ENCODE results near the gene PXN.
"Not testable (repeated sequence)": the region's sequence is repeated elsewhere in the genome, so short reads cannot be mapped to it uniquely, and the experiment has no call there.

Gene PXN

DNA sequence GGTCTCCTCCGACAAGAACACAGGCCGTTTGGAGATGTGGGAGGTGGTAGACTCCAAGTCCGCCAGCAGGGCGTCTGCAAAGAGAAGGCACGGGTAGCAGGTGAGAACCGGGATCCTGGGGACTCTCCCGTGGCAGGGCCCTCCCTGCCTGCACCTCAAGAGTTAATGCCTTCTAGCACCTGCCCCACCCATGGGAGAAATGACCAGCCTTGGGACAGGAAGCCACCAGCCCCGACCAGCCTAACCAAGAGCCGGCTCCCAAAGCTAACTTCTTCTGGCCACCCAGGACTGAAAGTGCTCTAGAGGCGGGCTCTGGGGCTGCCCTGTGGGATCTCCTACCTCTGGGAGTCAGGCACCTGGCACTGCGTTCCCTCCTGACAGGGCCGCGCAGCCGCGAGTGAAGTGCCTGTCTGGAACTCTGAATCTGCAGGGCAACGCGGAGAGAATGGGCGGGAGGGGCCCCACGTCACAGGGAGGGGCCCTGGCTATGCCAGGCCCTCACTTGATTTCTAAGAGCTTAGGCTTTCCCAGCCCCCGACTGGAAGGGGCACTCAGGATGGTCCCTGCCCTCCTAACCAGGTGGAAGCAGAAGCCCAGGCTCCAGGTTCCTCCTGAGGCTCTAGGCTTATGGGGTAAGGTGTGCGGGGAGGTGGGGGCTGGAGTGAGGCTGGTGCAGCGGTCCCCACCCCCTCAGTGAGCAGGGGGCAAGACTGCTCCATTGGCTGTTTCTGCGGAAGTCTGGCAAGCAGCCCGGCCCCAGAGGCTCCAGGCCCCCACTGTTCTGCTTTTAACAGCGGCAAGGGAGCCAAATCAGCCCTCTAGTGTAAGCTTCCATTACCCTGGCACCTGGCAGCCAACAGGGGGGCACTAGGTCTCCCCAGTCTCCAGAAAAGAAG is 41.0 kb downstream of the PXN start:
- peak; percentile 66 for DNase-seq

GRCh38 chr12:120223458-120224303 is 41.8 kb downstream of the PXN start:
- DNase-seq, result no peak

- no peak for DNase-seq
Observed at GRCh38 chr12:120222288-120222832, 43.2 kb downstream of the PXN start.

- no peak for DNase-seq
Observed at GRCh38 chr12:120221576-120221900, 44.0 kb downstream of the PXN start.

- no peak for DNase-seq
Observed at GRCh38 chr12:120220838-120221575, 44.5 kb downstream of the PXN start.

DNA sequence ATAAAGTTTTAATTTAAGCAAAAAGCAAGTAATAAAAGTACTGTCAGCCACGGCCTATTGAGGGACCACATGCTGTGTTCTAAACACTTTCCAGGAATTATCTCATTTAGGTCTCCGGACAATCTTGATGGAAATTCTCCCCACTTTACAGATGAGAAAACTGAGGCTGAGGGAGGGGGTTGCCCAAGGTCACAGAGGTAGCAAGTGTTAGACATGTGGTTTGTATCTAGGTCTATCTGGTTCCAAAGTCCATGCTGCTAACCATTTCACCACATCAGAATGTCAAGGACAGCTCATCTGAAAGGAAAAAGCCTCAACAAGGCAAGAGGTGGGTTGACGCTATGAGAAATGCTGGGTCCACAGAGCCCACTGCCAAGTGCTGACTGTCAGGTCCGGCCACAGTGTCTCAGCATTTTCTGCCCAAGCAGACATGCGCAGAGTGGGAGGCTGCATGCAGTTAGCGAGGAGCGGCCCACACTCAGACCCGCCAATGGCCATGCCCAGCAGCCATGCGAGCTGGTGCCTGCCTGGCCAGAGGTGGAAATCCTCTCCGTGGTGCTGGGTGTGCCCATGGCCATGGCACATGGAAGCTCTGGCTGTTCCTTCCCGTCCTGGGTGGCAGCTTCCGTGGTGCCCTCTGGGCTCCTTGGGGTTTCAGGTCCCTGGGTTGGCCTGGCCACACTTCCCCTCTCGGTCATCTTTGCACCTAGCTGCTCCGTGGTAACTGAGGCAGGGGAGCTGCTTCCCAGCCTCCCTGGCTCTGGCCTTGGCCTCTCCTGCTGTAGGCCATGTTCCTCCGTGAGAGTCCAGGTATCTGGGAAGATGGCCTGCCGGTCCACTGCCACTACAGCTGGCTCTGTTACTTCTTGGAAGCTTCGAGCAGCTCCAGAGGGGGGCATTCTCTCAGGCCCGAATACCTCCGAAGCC is 46.6 kb downstream of the PXN start:
- DNase-seq, result no peak

DNA sequence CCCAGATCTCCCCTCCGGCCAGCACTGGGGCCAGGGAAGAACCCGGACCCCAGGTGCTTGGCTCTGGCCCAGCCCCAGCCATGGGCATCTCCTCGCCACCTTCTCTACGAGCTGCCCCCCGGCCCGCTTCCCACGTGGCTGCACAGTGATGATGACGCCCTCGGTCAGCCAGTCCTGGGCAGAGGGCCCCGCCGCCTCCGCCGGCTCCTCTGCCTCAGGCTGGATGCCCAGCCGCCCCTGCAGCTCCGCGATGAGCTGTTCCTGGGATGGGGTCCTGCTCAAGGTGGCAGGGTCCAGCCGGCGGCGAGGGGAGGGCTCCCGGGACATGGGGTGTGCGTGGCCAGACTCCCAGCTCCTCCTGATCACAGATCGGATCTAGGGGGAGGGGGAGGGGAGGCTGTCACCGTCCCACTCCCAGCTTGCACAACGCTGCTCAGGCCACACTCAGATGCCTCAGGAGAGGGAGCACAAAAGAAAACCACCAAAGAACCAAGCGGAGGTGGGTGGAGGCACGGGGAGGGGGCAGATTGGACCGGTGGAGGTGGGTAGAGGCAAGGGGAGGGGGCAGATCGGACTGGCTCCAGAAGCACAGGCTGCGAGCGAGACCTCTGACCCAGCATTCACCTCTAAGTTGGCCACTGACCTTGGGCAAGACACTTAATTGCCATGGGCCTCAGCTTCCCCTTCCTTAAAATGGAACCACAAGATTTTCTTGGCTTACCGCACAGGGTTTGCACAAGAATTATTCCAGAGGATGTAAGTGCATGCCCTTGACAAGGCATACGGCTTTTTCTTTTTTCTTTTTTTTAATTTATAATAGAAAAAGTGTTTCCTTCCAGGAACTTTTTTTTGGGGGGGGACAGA is 48.6 kb downstream of the PXN start:
- DNase-seq, result no peak

DNA sequence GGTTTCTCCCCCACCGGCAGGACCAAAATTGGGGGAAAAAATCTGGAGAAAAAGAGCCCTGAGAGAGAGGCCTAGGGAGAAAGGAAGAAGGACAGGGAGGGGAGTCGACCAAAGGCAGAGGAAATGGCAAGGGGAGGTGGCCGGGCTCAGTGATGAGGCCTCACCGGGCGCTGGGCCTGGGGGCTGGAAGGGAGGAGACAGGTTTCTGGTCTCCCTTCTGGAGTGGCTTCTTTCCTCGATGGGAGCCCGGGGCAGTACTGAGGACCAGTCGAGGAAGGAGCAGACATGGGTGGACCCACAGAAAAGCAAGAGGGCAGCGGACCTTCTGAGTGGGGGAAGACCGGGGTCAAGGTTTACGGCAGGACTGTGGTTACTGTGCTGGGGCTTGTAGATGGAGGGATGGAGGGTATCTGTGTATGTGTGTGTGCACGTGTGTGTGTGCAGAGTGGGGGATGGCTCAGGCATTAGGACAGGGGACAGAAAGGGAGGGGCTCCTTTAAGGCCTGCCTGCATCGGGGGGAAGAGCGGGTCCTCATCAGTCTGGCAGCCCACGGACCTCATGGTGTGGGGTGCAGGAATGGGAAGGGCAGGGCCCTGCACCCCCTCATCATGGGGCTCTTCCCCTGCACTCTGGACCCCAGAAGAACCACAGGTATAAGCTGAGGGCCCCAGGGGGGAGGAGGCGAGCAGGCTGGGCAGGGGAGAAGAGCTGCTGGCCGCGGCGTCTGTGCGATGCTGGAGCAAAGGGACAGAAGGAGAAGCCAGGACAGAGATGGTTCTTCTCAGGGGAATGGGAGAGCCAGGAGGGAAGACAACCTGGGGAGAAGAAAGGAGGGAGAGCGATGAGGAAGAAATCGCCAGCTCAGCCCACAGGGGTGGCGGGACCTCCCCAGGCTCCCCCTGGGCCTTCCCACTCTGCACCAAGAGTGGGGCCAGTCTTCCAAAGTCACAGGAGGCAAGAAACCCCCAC is 49.5 kb downstream of the PXN start:
- DNase-seq, result no peak

GRCh38 chr12:120215357-120215735 is 50.2 kb downstream of the PXN start:
- DNase-seq, result no peak

- no peak for DNase-seq
Observed at GRCh38 chr12:120214626-120215356, 50.7 kb downstream of the PXN start.

GRCh38 chr12:120213758-120214157 is 51.8 kb downstream of the PXN start:
- no peak for DNase-seq

DNA sequence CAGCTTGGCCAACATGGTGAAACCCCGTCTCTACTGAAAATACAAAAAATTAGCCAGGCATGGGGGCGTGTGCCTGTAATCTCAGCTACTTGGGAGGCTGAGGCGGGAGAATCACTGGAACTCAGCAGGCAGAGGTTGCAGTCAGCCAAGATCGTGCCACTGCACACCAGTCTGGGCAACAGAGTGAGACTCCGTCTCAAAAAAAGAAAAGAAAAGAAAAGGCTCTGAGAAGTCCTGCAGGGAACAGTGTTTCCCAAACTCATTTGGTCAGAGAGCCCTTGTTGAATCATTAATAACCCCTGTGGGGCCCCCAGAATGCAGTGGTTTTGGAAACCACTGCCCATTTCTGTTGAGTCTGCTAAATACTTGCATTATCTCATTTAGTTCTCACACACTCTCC is 52.3 kb downstream of the PXN start:
- DNase-seq, result not testable (repeated sequence)

GRCh38 chr12:120212301-120212700 is 53.2 kb downstream of the PXN start:
- no peak for DNase-seq

DNA sequence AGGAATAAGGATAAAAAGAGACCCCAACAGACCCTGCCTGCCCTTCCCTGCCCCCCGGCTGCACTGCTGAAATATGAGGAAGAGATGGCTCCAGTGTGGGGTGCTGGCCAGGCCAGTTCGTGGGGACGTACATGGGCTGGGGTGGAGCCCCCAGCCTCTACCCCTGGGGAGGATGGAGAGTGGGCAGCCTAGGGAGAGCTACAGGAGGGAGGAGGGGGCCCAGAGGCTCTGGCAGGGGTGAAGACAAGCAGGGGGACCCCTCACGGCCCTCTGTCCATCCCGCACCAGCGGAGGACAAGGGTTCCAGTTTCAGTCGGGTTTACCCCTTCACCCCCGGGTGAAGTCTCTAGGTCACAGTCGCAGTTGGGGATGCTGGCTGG is 53.6 kb downstream of the PXN start:
- DNase-seq, result no peak

DNA sequence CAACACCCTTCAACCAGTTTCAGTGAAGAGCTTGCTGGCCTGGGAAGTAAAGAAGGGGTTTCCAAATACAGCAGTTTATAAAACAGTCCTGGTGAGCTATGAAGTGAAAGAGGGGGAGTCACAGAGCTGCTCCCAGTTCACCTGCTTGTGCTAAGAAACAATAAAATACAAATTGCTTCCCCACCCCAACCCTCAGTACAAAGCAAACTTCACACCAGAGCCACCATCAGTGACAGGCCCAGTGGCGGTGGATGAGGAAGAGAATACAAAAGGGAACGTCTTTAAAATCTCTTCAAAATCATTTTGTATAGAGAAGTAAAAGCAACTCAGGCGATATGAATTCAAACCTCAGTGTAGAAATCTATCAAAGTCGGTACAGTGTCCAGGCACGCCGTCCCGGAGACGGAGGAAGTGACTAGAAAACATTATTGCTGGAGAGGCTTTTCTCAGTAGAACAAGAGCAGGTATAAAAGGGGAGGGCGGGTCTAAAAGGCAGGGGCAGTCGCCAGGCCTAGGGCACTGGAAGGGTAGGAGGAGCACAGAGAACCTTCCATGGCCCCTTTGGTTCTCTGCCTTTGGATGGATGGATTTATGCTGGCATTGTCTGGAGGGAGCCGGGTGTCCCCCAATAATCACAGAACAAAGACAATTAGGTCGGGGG is 54.2 kb downstream of the PXN start:
- DNase-seq, result no peak

- DNase-seq, result no peak
Observed at GRCh38 chr12:120209851-120210250, 55.7 kb downstream of the PXN start.

- no peak for DNase-seq
Observed at GRCh38 chr12:120207227-120207626, 58.3 kb downstream of the PXN start.

DNA sequence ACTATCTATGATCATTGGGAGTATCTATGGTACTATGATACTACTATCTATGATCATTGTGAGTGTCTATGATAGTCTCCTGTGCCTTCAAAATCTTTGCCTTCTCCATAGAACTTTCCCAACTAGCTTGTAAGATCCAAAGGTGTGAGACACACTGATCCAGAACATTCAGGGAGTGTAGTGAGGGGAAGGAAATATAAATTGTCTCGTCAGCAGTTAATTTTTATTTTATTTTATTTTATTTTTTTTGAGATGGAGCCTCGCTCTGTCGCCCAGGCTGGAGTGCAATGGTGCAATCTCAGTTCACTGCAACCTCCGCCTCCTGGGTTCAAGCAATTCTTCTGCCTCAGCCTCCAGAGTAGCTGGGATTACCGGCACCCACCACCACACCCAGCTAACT is 58.7 kb downstream of the PXN start:
- DNase-seq, result not testable (repeated sequence)

DNA sequence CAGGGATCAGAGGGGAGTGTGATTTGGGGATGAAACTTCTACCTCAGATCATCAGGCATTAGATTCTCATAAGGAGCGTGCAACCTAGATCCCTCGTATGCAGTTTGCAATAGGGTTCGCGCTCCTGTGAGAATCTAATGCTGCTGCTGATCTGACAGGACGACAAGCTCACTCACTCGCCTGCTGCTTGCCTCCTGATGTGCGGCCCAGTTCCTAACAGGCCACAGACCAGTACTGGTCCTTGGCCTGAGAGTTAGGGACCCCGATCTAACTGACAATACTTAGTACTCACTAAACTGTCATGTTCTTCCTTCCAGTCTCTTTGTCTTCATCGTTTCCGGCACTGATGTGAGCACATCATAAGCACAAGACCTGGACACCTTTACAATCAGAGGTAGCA is 59.3 kb downstream of the PXN start:
- DNase-seq, result no peak

Measured in NCI-H774 (cell line).